GM23338 (cell line): Measurements from ENCODE around the gene TMEM51.

ENCODE experiments used
- EZH2phosphoT487 ChIP-seq: fragments of 200-600 bp; sonication (generic); IDR thresholded peaks from one replicate; pipeline ENCODE4 v1.8.1; 2018; ENCODE audit warnings: antibody characterized with exemption; ENCODE audit not compliant: unreplicated experiment
- ZNF114 ChIP-seq: fragments of 250-450 bp; sonication (Bioruptor Pico); IDR thresholded peaks from 2 replicates; pipeline ENCODE4 v1.5.0; 2020; ENCODE audit warnings: mild to moderate bottlenecking, moderate library complexity
- ZNF331 ChIP-seq: fragments of 250-450 bp; sonication (Bioruptor Pico); IDR thresholded peaks from 2 replicates; pipeline ENCODE4 v1.5.0; 2020; ENCODE audit warnings: low read depth, mild to moderate bottlenecking, moderate library complexity
- TF ChIP-seq, protein P1 (sequence below), 2 experiments: fragments of 200-600 bp in 1 of 2; sonication (generic) in 1 of 2; conservative IDR thresholded peaks; 2 replicates each; pipeline versions ENCODE4 v1.5.1 to v1.6.1; 2016 to 2017; ENCODE audit warnings: antibody characterized with exemption in 2 of 2, low read depth in 2 of 2, mild to moderate bottlenecking in 2 of 2, moderate library complexity in 1 of 2
- TF ChIP-seq, protein P2 (sequence below): IDR thresholded peaks from one replicate; pipeline ENCODE4 v1.6.1; 2018; ENCODE audit warnings: antibody characterized with exemption; ENCODE audit not compliant: unreplicated experiment

DNA sequence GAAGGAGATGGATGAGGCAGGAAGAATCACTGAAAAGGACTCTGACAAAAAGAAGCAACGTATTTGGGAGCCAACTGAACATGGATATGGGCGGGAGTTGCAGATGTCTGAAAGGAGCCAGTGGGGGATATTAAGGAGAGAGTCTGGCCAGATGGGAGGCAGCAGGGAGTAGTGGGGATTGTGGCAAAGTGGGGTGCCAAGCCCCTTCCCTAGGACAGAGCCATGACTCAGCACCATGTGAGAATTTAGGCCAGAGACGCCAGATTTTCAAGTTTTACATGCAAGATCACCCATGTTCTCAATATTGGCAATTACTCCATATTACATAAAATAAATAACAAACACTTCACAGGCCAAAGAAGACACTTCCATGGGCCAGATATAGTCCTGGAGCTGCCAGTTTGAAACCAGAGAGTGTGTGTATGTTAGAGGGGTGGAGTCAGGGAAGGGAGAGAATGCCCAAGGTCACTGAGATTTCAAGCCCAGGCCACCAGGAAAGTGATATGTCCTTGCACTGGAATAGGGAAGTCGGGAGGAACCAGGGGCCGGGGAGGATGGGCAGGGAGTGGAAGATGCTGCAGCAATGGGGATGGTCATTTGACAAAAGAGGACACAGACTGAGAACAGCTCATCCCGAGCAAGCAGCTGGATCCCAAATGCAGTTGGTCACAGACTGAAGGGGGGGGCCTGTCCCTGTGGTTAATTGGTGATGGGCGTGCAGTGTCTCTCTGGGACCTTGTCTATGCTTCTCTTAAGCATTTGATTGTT lies 23.5 kb downstream of the TMEM51 start:
- TF ChIP-seq, protein P1, sequence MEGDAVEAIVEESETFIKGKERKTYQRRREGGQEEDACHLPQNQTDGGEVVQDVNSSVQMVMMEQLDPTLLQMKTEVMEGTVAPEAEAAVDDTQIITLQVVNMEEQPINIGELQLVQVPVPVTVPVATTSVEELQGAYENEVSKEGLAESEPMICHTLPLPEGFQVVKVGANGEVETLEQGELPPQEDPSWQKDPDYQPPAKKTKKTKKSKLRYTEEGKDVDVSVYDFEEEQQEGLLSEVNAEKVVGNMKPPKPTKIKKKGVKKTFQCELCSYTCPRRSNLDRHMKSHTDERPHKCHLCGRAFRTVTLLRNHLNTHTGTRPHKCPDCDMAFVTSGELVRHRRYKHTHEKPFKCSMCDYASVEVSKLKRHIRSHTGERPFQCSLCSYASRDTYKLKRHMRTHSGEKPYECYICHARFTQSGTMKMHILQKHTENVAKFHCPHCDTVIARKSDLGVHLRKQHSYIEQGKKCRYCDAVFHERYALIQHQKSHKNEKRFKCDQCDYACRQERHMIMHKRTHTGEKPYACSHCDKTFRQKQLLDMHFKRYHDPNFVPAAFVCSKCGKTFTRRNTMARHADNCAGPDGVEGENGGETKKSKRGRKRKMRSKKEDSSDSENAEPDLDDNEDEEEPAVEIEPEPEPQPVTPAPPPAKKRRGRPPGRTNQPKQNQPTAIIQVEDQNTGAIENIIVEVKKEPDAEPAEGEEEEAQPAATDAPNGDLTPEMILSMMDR (conservative IDR thresholded peaks at IDR 0.05; ENCODE audit: low read depth in 2 of 2), result no peak
- TF ChIP-seq ZNF331 (CRISPR knock-in tag) (no peak), EZH2phosphoT487 (no peak), ZNF114 (CRISPR knock-in tag) (no peak)
- TF ChIP-seq, protein P2, sequence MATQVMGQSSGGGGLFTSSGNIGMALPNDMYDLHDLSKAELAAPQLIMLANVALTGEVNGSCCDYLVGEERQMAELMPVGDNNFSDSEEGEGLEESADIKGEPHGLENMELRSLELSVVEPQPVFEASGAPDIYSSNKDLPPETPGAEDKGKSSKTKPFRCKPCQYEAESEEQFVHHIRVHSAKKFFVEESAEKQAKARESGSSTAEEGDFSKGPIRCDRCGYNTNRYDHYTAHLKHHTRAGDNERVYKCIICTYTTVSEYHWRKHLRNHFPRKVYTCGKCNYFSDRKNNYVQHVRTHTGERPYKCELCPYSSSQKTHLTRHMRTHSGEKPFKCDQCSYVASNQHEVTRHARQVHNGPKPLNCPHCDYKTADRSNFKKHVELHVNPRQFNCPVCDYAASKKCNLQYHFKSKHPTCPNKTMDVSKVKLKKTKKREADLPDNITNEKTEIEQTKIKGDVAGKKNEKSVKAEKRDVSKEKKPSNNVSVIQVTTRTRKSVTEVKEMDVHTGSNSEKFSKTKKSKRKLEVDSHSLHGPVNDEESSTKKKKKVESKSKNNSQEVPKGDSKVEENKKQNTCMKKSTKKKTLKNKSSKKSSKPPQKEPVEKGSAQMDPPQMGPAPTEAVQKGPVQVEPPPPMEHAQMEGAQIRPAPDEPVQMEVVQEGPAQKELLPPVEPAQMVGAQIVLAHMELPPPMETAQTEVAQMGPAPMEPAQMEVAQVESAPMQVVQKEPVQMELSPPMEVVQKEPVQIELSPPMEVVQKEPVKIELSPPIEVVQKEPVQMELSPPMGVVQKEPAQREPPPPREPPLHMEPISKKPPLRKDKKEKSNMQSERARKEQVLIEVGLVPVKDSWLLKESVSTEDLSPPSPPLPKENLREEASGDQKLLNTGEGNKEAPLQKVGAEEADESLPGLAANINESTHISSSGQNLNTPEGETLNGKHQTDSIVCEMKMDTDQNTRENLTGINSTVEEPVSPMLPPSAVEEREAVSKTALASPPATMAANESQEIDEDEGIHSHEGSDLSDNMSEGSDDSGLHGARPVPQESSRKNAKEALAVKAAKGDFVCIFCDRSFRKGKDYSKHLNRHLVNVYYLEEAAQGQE, result no peak
